Stimulated activated CD4-positive, alpha-beta T cell treated with anti-CD3 and anti-CD28 coated beads, Interleukin-15, amount 100 ng/mL, for 1 hour (primary cell): Measurements from ENCODE around the gene SYT7.
A peak's percentile ranks its signal among the peaks of the same experiment; 100 is the strongest.
"Not testable (repeated sequence)": the region's sequence is repeated elsewhere in the genome, so short reads cannot be mapped to it uniquely, and the experiment has no call there.

ENCODE experiments used
- DNase-seq, 2 donors: peaks; one replicate each; pipeline ENCODE4 v3.0.0-alpha.2; 2020; ENCODE audit warnings: low read depth in 1 of 2, low spot score in 1 of 2

SYT7 gene, protein sequence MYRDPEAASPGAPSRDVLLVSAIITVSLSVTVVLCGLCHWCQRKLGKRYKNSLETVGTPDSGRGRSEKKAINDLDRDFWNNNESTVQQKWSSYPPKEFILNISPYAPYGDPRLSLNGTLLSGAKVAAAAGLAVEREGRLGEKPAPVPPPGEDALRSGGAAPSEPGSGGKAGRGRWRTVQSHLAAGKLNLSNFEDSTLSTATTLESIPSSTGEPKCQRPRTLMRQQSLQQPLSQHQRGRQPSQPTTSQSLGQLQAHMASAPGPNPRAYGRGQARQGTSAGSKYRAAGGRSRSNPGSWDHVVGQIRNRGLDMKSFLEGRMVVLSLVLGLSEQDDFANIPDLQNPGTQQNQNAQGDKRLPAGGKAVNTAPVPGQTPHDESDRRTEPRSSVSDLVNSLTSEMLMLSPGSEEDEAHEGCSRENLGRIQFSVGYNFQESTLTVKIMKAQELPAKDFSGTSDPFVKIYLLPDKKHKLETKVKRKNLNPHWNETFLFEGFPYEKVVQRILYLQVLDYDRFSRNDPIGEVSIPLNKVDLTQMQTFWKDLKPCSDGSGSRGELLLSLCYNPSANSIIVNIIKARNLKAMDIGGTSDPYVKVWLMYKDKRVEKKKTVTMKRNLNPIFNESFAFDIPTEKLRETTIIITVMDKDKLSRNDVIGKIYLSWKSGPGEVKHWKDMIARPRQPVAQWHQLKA

DNA sequence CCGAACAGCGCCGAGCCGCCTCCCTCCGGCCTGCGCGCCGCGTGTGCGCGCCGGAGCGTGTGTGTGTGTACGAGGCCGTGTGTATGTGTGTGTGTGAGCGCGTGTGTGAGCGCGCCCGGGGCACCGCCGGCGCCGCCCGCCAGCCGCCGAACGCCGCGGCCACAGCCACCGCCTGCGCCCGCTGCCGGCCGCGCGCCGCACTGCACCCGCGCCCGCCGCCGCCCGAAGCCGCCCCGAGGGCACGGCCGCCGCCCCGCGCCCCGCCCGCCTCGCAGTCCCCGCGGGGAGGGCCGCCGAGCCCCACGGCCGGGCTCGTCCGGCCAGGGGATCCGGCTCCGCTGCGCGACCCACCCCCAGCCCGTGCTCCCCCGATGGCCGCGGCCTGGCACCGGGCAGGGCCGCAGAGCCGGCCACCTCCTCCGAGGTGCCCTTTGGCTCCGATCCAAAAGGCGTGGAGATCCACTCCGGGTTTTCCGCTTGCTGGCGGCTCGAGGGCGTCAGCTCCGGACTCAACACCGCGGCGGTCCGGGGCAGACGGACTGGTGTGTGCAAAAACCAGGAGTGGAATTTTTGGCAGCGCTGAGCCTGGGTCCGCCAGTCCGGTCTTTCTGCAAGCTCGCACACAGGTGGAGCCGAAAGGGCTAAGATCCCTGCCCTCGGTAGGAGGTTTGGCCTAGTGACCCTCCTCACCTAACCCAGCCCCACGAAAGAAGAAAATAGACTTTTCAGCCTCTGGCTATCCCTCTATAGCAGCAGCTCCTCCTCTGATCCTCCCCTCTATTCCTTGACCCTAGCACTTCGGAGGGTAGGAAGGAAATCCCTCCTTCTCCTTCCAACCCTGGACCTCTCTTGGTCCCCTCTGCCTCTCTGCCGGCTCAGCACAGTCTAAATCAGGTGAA is at the start of gene SYT7:
SYT7 (minus strand) TSS at position 47 of the 899 bp plus-strand sequence. CDS start 256 bp downstream, outside the sequence.
- peak; percentile 88 to 95 for DNase-seq

DNA sequence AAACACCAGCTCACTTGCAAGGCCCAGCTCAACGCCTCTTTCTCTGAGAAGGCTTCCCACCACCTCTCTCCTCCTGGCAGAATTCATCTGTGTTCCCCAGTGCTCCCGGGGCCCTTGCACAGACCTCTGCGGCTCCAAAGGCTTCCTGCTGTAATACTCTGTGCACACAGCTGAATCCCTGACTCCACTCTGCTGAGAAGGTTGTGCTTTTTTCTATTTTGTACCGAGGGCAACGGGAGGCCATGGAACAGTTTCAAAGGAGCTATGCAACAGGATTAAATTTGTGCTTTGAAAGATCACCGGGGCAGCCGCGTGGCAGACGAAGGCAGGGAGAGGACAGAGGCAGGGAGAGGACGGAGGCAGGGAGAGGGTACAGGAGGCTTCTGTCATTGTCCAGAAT is 49.2 kb upstream of the SYT7 start:
- no peak for DNase-seq

DNA sequence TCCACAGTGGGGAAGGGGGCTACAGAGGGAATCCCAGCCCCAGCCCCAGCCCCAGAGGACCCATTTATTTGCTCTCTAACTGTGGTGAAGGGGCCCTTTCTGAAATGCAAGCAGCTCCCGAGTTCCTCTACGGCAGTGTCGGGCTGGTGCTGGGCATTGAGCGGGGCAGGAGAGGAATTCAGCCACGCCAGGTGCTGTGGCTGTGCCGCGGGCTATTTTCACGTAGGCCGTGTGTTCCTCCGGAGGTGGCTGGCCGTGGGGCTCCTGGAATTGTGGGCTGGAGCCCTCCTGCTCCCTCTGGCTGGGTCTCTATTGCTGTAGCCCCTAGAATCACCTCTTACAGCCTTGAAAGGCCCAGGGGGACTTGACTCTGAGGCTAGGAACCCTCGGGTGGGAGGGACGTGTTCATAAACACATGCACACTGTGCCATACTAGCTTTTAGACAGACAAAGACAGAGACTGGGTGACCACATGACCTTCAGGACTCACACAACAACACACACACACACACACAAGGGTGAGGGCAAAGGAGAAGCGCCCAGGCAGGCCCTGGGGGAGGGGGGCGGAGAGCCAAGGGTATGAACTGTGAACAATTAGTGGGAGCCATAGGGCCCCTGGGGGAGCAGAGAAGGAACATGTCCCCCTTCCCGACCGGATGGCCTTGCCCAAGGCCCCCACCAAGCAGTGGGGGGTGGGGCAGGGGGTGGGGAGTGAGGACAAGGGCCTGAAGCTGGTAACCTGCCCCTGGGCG is 48.4 kb upstream of the SYT7 start:
- DNase-seq, result no peak

DNA sequence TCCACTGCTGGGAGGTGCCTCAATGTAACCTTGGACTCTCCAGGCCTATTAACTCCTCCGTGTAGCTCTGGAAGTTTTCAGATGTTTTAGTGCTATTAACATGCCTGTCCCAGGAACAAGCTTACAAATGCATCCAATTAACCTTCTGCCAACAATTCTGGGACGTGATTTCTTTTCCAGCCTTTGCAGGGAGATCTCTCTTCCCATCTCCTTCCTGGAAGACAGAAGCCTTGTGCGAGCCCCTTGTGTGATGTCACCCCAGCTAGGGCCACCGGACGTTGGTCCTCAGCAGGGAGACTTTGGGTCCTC is 47.7 kb upstream of the SYT7 start:
- DNase-seq, result no peak

DNA sequence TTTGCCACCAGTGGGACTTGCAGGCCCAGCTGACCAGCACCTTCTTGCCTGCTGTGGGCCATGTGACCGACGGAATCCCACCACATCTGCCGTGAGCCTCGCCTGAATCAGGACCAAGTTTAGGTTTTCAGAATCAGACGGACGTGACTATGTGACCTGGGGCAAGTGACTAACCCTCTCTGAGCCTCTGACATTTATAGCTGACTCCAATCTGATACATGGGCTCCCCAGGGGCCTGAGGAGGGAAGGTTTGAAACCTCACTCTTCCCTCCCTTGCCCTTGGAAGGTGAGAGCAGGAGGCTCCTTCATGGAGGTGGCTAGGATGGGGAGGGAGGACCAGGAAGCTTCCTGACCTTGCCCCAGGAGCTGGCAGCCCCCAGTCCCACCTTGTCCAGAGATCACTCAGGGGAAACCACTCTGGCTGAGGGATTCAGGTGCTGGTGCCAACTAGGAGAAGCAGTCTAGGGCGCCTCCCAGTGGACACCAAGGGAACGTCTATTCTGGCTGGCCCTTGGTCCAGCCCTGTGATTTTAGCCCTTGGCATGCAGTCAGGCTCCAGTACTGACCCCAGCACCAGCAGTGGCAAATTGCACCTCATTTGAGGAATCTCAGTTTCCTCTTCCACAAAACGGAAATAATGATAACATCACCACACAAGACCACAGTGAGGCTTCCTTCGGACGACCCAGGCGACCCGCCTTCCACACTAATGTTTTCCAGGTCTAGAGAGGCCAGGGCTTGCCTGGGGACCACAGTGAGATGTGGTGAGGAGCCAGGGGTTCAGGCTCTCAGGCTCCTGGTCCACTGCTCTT is 47.2 kb upstream of the SYT7 start:
- no peak for DNase-seq

- no peak for DNase-seq
Observed at GRCh38 chr11:61626580-61627380, 45.9 kb upstream of the SYT7 start.

- no peak for DNase-seq
Observed at GRCh38 chr11:61625525-61625924, 44.6 kb upstream of the SYT7 start.

GRCh38 chr11:61621917-61622585 is 41.2 kb upstream of the SYT7 start:
- DNase-seq, result no peak

DNA sequence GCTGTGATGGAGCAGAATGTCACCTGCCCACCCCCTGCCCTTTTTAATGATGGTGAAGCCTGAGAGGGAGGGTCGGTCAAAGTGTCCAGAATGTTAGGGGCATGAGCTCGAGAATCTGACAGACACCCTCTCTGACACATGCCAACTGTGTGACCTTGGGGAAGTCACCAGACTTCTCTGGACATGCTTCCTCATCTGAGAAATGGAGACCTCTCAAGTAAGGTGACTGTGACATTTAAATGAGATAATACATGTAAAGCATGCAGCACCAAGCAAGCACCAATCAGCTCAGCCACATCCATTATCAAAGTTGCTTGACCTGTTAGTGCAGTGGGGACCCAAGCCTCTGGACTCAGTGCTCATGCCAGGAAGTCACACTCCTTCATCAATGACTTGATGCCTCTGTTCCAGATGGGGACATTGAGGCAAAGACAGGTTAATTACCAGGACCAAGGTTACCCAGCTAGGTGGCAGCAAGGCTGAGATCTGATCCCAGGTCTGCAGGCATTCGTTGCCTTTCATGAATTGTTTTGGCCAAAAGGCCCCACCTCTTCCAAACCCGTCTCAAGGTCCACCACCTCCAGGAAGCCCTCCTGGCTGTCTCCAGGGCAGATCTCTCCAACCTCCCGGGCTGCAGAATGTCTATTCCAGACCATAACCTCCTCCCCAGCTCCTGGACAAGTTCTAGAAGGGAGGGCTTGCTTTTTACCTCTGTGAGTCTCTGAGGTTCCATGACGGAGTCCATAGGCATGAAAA is 38.8 kb upstream of the SYT7 start:
- DNase-seq, result no peak

- DNase-seq, result no peak
Observed at GRCh38 chr11:61618978-61619377, 38.1 kb upstream of the SYT7 start.

- DNase-seq, result no peak
Observed at GRCh38 chr11:61617515-61617914, 36.6 kb upstream of the SYT7 start.

GRCh38 chr11:61616434-61616833 is 35.6 kb upstream of the SYT7 start:
- no peak for DNase-seq

DNA sequence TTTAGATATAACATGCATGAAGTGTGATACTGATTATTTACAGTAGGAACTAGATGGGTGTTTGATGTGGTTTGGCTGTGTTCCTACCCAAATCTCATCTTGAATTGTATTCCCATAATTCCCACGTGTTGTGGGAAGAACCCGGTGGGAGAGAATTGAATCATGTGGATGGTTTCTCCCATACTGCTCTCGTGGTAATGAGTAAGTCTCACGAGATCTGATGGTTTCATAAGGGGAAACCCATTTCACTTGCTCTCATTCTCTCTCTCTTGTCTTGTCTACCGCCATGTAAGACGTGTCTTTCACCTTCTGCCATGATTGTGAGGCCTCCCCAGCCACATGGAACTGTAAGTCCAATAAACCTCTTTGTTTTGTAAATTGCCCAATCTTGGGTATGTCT is 33.9 kb upstream of the SYT7 start:
- DNase-seq, result not testable (repeated sequence)

DNA sequence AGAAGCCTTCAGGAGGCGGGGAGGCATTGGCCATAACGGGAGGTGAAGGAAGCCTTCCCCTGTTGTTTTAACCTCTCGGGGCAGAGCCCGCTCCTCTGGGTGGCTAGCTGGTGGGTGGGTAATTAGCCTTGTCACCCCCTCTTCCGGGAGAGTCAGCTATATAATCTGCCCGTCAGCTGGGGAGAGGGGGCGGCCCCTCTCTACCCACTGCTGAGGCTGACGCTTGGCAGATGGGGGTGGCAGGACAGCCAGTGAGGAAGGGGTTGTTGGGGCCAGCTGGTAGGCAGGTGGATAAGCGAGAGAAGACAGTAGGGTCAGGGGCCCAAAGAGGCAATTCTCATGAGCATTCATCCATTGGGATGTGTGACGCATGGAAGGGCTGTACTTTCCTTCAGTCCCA is 33.0 kb upstream of the SYT7 start:
- DNase-seq, result no peak

- DNase-seq, result no peak
Observed at GRCh38 chr11:61613051-61613450, 32.2 kb upstream of the SYT7 start.

- no peak for DNase-seq
Observed at GRCh38 chr11:61611309-61611708, 30.4 kb upstream of the SYT7 start.

GRCh38 chr11:61610905-61611304 is 30.0 kb upstream of the SYT7 start:
- no peak for DNase-seq

DNA sequence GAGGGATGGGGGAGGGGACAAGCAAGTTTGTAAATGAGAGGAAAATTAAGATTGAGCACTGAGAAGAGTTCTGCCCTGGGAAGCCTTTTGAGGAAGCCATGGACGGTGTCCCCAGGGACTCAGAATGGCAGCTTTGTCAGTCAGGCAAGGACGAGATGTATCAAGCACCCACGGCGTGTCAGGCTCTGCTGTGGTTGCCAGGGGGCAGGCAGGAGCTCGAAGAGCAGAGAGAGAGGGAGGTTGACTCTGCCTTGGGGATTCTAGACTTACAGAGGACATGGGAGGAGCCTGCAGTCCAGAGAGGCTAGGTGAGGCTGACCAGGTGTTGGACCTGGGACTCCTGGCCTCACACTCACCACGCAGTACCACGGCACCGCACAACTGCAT is 29.1 kb upstream of the SYT7 start:
- DNase-seq, result no peak
